Liver (tissue), 9 donors: ENCODE results near the gene MACROD1. TPM values are rescaled to one million over a fixed set of nuclear protein-coding genes. Genes with fewer than 3 reads are reported as not detected.
"Not testable (repeated sequence)": the region's sequence is repeated elsewhere in the genome, so short reads cannot be mapped to it uniquely, and the experiment has no call there.

Experiments
- DNase-seq: peaks from one replicate; pipeline ENCODE4 v3.0.0-alpha.2; 2017; ENCODE audit warnings: low spot score
- H3K27ac ChIP-seq, 2 donors: one replicate each; pipeline ENCODE4 v1.7.0; 2013; ENCODE audit warnings: inconsistent platforms in 2 of 2, low read length in 2 of 2, control low read depth in 1 of 2, low read depth in 1 of 2, mild to moderate bottlenecking in 1 of 2
- H3K27me3 ChIP-seq, 4 donors: one replicate each; pipeline versions ENCODE4 v1.6.1 to v1.7.0; 2013; ENCODE audit warnings: low read length in 3 of 4, inconsistent platforms in 1 of 4, mild to moderate bottlenecking in 1 of 4, moderate library complexity in 1 of 4; ENCODE audit not compliant: control insufficient read depth in 4 of 4, insufficient read depth in 4 of 4
- H3K36me3 ChIP-seq, 4 donors: one replicate each; pipeline versions ENCODE4 v1.6.1 to v1.7.0; 2013; ENCODE audit warnings: low read length in 3 of 4, mild to moderate bottlenecking in 3 of 4, low read depth in 1 of 4, moderate library complexity in 1 of 4; ENCODE audit not compliant: control insufficient read depth in 4 of 4, insufficient read depth in 3 of 4
- H3K4me1 ChIP-seq, 4 donors: one replicate each; pipeline versions ENCODE4 v1.6.1 to v1.7.0; 2013; ENCODE audit warnings: low read length in 3 of 4, mild to moderate bottlenecking in 3 of 4, moderate library complexity in 1 of 4; ENCODE audit not compliant: control insufficient read depth in 4 of 4, insufficient read depth in 4 of 4
- H3K4me3 ChIP-seq, 3 donors: one replicate each; pipeline versions ENCODE4 v1.6.1 to v1.7.0; 2013; ENCODE audit warnings: low read length in 3 of 3, control low read depth in 1 of 3, low read depth in 1 of 3, mild to moderate bottlenecking in 1 of 3
- H3K9ac ChIP-seq, 2 donors: one replicate each; pipeline ENCODE4 v1.7.0; 2013; ENCODE audit warnings: low read length in 2 of 2, mild to moderate bottlenecking in 2 of 2, moderate library complexity in 2 of 2, control low read depth in 1 of 2, low read depth in 1 of 2
- H3K9me3 ChIP-seq, 4 donors: one replicate each; pipeline versions ENCODE4 v1.6.1 to v1.7.0; 2013; ENCODE audit warnings: low read length in 3 of 4; ENCODE audit not compliant: control insufficient read depth in 4 of 4
- ATF3 ChIP-seq: IDR thresholded peaks from 2 replicates; pipeline ENCODE4 v1.6.1; 2016; ENCODE audit warnings: antibody characterized with exemption
- EGR1 ChIP-seq, 2 donors: IDR thresholded peaks; 2 replicates each; pipeline ENCODE4 v1.6.1; 2016 to 2018; ENCODE audit warnings: antibody characterized with exemption in 2 of 2, low read depth in 2 of 2
- FOXA1 ChIP-seq: IDR thresholded peaks from 2 replicates; pipeline ENCODE4 v1.6.1; 2016; ENCODE audit warnings: antibody characterized with exemption
- FOXA2 ChIP-seq: IDR thresholded peaks from 2 replicates; pipeline ENCODE4 v1.6.1; 2016; ENCODE audit warnings: antibody characterized with exemption
- HNF4A ChIP-seq, 2 donors: conservative IDR thresholded peaks; 2 replicates each; pipeline ENCODE4 v1.6.1; 2016; ENCODE audit warnings: antibody characterized with exemption in 2 of 2, mild to moderate bottlenecking in 2 of 2
- HNF4G ChIP-seq: IDR thresholded peaks from 2 replicates; pipeline ENCODE4 v1.6.1; 2016; ENCODE audit warnings: antibody characterized with exemption
- NR2F2 ChIP-seq: IDR thresholded peaks from 2 replicates; pipeline ENCODE4 v1.6.1; 2016; ENCODE audit warnings: antibody characterized with exemption
- RXRA ChIP-seq, 2 donors: IDR thresholded peaks; 2 replicates each; pipeline ENCODE4 v1.6.1; 2017 to 2018; ENCODE audit warnings: antibody characterized with exemption in 2 of 2, mild to moderate bottlenecking in 1 of 2
- SP1 ChIP-seq: IDR thresholded peaks from 2 replicates; pipeline ENCODE4 v1.6.1; 2018; ENCODE audit warnings: antibody characterized with exemption, mild to moderate bottlenecking
- YY1 ChIP-seq: IDR thresholded peaks from 2 replicates; pipeline ENCODE4 v1.6.1; 2016; ENCODE audit warnings: antibody characterized with exemption, mild to moderate bottlenecking
- WGBS: extraction: QIAGEN DNeasy Blood & Tissue Kit; methylation state at CpG from one replicate; pipeline ENCODE4 v1.1.7; 2013; 5-methylcytosine and 5-hydroxymethylcytosine counted together
- polyA plus RNA-seq, 2 donors: library from polyadenylated mRNA; stranded (reverse) in 1 of 2; unstranded in 1 of 2; fragments of 200-250 nt in 1 of 2; fragments of >200 nt in 1 of 2; fragmentation: Nextera tagmentation in 1 of 2; extraction: Ambion mirVana in 1 of 2; gene quantifications; one replicate each; pipeline versions ENCODE4 v1.2.1 to v1.2.3, GENCODE V29; 2013 to 2015
- total RNA-seq, 2 donors: library from RNA; depleted of rRNA; stranded (reverse); fragments of >200 nt; gene quantifications; one replicate each; pipeline ENCODE4 v1.2.3, GENCODE V29; 2014
- TF ChIP-seq, protein P1 (sequence below): fragments of 150-350 bp; IDR thresholded peaks from 2 replicates; pipeline ENCODE4 v1.5.1; 2017; ENCODE audit warnings: improper control_type of control experiment, low read depth, low read length; ENCODE audit not compliant: missing input control
- TF ChIP-seq, protein P2 (sequence below): IDR thresholded peaks from 2 replicates; pipeline ENCODE4 v1.6.1; 2016; ENCODE audit warnings: antibody characterized with exemption, mild to moderate bottlenecking
- donor health status: healthy.
- donor health status: healthy.
- donor health status: healthy.
- donor health status: healthy.
- donor health status: healthy.

Gene MACROD1
- total and polyA plus RNA-seq, 4 donors, result 8.9 to 25.9 (median 13.1) TPM

- TF ChIP-seq FOXA1 (no peak), RXRA (IDR thresholded peaks at IDR 0.05) (peak; percentile 32 to 70), EGR1 (IDR thresholded peaks at IDR 0.05; ENCODE audit: low read depth in 2 of 2) (peak; percentile 44 to 86), HNF4A (conservative IDR thresholded peaks at IDR 0.05) (peak; percentile 3 to 11), ATF3 (peak; percentile 84), YY1 (peak; percentile 99)
- TF ChIP-seq, protein P1, sequence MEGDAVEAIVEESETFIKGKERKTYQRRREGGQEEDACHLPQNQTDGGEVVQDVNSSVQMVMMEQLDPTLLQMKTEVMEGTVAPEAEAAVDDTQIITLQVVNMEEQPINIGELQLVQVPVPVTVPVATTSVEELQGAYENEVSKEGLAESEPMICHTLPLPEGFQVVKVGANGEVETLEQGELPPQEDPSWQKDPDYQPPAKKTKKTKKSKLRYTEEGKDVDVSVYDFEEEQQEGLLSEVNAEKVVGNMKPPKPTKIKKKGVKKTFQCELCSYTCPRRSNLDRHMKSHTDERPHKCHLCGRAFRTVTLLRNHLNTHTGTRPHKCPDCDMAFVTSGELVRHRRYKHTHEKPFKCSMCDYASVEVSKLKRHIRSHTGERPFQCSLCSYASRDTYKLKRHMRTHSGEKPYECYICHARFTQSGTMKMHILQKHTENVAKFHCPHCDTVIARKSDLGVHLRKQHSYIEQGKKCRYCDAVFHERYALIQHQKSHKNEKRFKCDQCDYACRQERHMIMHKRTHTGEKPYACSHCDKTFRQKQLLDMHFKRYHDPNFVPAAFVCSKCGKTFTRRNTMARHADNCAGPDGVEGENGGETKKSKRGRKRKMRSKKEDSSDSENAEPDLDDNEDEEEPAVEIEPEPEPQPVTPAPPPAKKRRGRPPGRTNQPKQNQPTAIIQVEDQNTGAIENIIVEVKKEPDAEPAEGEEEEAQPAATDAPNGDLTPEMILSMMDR, result no peak
Measured at GRCh38 chr11:63974259-63975143, 191.4 kb downstream of the MACROD1 start, which contains the start of gene COX8A (continued).

- WGBS, result 63% methylated on average over 18 of the region's 18 CpGs
- H3K9ac ChIP-seq, H3K27ac ChIP-seq, DNase-seq, H3K27me3 ChIP-seq, H3K9me3 ChIP-seq, H3K4me3 ChIP-seq, H3K36me3 ChIP-seq: not testable (repeated sequence)
- H3K4me1 ChIP-seq, result peaks cover 2 to 16% (median 13%) of the 10 kb centered on the region in 4 donors
Measured at GRCh38 chr11:63973912-63974258, 192.0 kb downstream of the MACROD1 start.

DNA sequence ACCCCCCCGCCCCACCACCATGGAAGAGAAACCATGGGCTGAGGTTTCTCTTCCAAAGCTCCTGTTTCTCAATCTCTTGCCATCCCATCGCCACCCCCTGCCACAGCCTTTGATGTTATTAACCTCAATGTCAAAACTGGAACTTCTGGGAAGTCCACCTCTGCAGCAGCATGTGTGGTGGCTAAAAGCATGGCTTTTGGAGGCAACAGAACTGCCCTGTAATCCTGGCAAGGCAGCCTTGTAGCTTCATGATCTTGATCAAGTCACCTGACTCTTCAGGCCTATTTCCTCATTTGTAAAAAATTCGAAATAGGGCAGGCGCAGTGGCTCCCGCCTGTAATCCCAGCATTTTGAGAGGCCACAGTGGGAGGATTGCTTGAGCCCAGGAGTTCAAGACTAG, 195.0 kb downstream of the MACROD1 start:
- Histone ChIP-seq H3K4me3 (no peak overlapping the region), H3K27ac (no peak overlapping the region), H3K4me1 (peaks cover 2 to 7% (median 6%) of the 10 kb centered on the region in 4 donors), H3K9me3 (no peaks in the 10 kb centered on the region), H3K27me3 (no peaks in the 10 kb centered on the region), H3K36me3 (no peaks in the 10 kb centered on the region), H3K9ac (no peak overlapping the region)
- TF ChIP-seq NR2F2 (no peak), HNF4G (no peak), ATF3 (no peak), SP1 (peak; percentile 12), FOXA2 (no peak)
- TF ChIP-seq, protein P2, sequence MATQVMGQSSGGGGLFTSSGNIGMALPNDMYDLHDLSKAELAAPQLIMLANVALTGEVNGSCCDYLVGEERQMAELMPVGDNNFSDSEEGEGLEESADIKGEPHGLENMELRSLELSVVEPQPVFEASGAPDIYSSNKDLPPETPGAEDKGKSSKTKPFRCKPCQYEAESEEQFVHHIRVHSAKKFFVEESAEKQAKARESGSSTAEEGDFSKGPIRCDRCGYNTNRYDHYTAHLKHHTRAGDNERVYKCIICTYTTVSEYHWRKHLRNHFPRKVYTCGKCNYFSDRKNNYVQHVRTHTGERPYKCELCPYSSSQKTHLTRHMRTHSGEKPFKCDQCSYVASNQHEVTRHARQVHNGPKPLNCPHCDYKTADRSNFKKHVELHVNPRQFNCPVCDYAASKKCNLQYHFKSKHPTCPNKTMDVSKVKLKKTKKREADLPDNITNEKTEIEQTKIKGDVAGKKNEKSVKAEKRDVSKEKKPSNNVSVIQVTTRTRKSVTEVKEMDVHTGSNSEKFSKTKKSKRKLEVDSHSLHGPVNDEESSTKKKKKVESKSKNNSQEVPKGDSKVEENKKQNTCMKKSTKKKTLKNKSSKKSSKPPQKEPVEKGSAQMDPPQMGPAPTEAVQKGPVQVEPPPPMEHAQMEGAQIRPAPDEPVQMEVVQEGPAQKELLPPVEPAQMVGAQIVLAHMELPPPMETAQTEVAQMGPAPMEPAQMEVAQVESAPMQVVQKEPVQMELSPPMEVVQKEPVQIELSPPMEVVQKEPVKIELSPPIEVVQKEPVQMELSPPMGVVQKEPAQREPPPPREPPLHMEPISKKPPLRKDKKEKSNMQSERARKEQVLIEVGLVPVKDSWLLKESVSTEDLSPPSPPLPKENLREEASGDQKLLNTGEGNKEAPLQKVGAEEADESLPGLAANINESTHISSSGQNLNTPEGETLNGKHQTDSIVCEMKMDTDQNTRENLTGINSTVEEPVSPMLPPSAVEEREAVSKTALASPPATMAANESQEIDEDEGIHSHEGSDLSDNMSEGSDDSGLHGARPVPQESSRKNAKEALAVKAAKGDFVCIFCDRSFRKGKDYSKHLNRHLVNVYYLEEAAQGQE, result no peak
- WGBS, result 72% methylated on average over 5 of the region's 5 CpGs
- no peak for DNase-seq
